ENCODE results near the gene ST13. TPM values are rescaled to one million over a fixed set of nuclear protein-coding genes. Genes with fewer than 3 reads are reported as not detected.

ST13 gene
- total RNA-seq, 1 experiment from 2014 or later: 136 TPM

DNA sequence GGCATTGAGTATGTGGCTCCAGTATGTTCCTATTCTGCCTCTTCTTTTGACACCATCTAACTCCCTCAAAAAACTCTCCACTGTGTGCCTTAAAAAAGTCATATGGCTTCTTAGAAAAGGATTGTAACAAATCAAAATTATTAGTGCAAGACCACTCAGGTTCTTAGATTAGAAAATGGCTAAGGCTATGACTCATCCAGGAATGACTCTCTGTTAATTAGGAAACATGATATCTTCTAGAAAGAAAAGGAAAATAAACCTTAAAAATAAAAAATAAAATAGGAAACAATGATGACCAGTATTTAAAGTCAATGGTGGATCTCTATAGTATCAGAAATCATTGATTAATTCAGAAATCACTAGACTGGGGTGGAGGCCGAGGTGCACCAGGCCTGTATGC, 59.0 kb downstream of the ST13 start:
- H4K20me1 ChIP-seq (ENCODE audit: low read length): no peaks in the 10 kb centered on the region
- no TSS peak for BruUV-seq (replicated peaks)
- H3K9me3 ChIP-seq (ENCODE audit: low read length): no peaks in the 10 kb centered on the region
- TF ChIP-seq EZH2 (IDR thresholded peaks at IDR 0.05; ENCODE audit: low read length, unreplicated experiment) (no peak), EZH2phosphoT487 (IDR thresholded peaks at IDR 0.05; ENCODE audit: borderline replicate concordance, low read length) (no peak)
- TF ChIP-seq, protein P1, sequence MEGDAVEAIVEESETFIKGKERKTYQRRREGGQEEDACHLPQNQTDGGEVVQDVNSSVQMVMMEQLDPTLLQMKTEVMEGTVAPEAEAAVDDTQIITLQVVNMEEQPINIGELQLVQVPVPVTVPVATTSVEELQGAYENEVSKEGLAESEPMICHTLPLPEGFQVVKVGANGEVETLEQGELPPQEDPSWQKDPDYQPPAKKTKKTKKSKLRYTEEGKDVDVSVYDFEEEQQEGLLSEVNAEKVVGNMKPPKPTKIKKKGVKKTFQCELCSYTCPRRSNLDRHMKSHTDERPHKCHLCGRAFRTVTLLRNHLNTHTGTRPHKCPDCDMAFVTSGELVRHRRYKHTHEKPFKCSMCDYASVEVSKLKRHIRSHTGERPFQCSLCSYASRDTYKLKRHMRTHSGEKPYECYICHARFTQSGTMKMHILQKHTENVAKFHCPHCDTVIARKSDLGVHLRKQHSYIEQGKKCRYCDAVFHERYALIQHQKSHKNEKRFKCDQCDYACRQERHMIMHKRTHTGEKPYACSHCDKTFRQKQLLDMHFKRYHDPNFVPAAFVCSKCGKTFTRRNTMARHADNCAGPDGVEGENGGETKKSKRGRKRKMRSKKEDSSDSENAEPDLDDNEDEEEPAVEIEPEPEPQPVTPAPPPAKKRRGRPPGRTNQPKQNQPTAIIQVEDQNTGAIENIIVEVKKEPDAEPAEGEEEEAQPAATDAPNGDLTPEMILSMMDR (conservative IDR thresholded peaks at IDR 0.05; ENCODE audit: low read depth, low read length): no peak
- H3K79me2 ChIP-seq (ENCODE audit: low read length): no peaks in the 10 kb centered on the region
- H3K9ac ChIP-seq (ENCODE audit: low read length): no peak overlapping the region
- H3F3A ChIP-seq (ENCODE audit: low read length, unreplicated experiment): no peaks in the 10 kb centered on the region
- intact Hi-C loops (cut with micrococcal nuclease): no loop called here
- H3K4me3 ChIP-seq (ENCODE audit: low read length): no peak overlapping the region
- ChIA-PET CTCF (no interaction called here), POLR2A (ENCODE audit: unreplicated experiment) (no interaction called here)
- H3K36me3 ChIP-seq (ENCODE audit: low read depth, low read length): no peaks in the 10 kb centered on the region
- DNase-seq: peak; percentile 12
- ATAC-seq: peak; percentile 48
- no peaks in the 10 kb centered on the region for H3K27me3 ChIP-seq (ENCODE audit: low read length)
- H2AFZ ChIP-seq (ENCODE audit: low read length): no peak overlapping the region
- no peak overlapping the region for H3K4me2 ChIP-seq (ENCODE audit: low read length)
- no peaks in the 10 kb centered on the region for H3K9me2 ChIP-seq (replicated peaks; ENCODE audit: low read length)
- H3K27ac ChIP-seq (ENCODE audit: low read length): no peak overlapping the region
- H3K4me1 ChIP-seq (ENCODE audit: insufficient read depth, low read length): peaks cover 7% of the 10 kb centered on the region; the same call in 1 of the 2 replicates

DNA sequence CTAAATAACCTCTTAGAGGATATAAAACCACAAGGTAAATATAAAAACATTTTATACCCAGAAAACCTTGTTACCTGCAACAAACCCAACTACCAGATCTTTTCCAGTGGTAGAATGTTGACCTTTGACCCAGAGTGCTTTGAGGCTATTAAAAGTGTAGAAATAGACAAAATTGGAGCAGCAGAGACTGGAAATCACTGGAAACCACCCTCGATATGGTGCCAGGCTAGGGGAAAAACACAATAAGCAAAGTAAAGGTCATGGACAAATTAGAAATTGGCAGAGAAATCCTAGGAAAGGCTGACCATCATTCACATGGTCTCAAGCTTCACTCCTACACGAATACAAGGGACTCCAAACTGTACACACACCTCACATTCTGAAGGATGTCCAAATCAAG, 64.0 kb downstream of the ST13 start:
- ATAC-seq (no peak), DNase-seq (no peak)
- no peaks in the 10 kb centered on the region for H3K9me3 ChIP-seq (ENCODE audit: low read length)
- no peaks in the 10 kb centered on the region for H3K79me2 ChIP-seq (ENCODE audit: low read length)
- CTCF ChIA-PET: no interaction called here
- no peak overlapping the region for H2AFZ ChIP-seq (ENCODE audit: low read length)
- H3K9me2 ChIP-seq (replicated peaks; ENCODE audit: low read length): no peaks in the 10 kb centered on the region
- H3K36me3 ChIP-seq (ENCODE audit: low read depth, low read length): peaks cover 5% of the 10 kb centered on the region; the same call in 1 of the 2 replicates
- H3K27ac ChIP-seq (ENCODE audit: low read length): no peak overlapping the region
- POLR2A ChIA-PET (ENCODE audit: unreplicated experiment): no interaction called here
- no peaks in the 10 kb centered on the region for H3K4me1 ChIP-seq (ENCODE audit: insufficient read depth, low read length)
- no peak overlapping the region for H3K4me2 ChIP-seq (ENCODE audit: low read length)
- no TSS peak for BruUV-seq (replicated peaks)
- TF ChIP-seq EZH2phosphoT487 (IDR thresholded peaks at IDR 0.05; ENCODE audit: borderline replicate concordance, low read length) (no peak), EZH2 (IDR thresholded peaks at IDR 0.05; ENCODE audit: low read length, unreplicated experiment) (no peak)
- TF ChIP-seq, protein P1 (conservative IDR thresholded peaks at IDR 0.05; ENCODE audit: low read depth, low read length): no peak
- no peak overlapping the region for H3K9ac ChIP-seq (ENCODE audit: low read length)
- no peak overlapping the region for H3K4me3 ChIP-seq (ENCODE audit: low read length)
- H3F3A ChIP-seq (ENCODE audit: low read length, unreplicated experiment): no peaks in the 10 kb centered on the region
- intact Hi-C loops (cut with micrococcal nuclease): no loop called here
- H4K20me1 ChIP-seq (ENCODE audit: low read length): no peaks in the 10 kb centered on the region
- H3K27me3 ChIP-seq (ENCODE audit: low read length): no peaks in the 10 kb centered on the region

DNA sequence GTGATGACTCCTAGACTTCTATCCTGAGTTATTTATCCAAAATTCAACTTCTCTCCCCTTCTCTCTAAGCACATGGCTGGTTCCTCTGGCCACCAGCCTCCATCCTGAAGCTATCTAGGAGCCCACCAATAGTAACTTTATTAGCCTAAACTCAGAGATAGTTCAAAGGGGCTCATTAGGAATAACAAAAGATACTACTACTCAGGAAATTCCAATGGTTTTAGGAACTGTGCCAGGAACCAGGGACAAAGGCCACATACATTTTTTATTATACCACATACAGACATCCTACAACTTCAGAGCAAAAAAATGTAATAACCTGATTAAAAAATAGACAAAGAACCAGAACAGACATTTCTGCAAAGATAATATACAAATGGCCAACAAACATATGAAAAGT, 65.2 kb downstream of the ST13 start:
- no peak overlapping the region for H2AFZ ChIP-seq (ENCODE audit: low read length)
- H3K9ac ChIP-seq (ENCODE audit: low read length): no peak overlapping the region
- CTCF ChIA-PET: no interaction called here
- no peaks in the 10 kb centered on the region for H3K9me3 ChIP-seq (ENCODE audit: low read length)
- no TSS peak for BruUV-seq (replicated peaks)
- H4K20me1 ChIP-seq (ENCODE audit: low read length): no peaks in the 10 kb centered on the region
- no peaks in the 10 kb centered on the region for H3K4me1 ChIP-seq (ENCODE audit: insufficient read depth, low read length)
- no peak overlapping the region for H3K27ac ChIP-seq (ENCODE audit: low read length)
- H3K79me2 ChIP-seq (ENCODE audit: low read length): no peaks in the 10 kb centered on the region
- no peak overlapping the region for H3K4me3 ChIP-seq (ENCODE audit: low read length)
- POLR2A ChIA-PET (ENCODE audit: unreplicated experiment): no interaction called here
- ATAC-seq: no peak
- H3K9me2 ChIP-seq (replicated peaks; ENCODE audit: low read length): no peaks in the 10 kb centered on the region
- H3K27me3 ChIP-seq (ENCODE audit: low read length): no peaks in the 10 kb centered on the region
- TF ChIP-seq, protein P1 (conservative IDR thresholded peaks at IDR 0.05; ENCODE audit: low read depth, low read length): no peak
- TF ChIP-seq EZH2phosphoT487 (IDR thresholded peaks at IDR 0.05; ENCODE audit: borderline replicate concordance, low read length) (no peak), EZH2 (IDR thresholded peaks at IDR 0.05; ENCODE audit: low read length, unreplicated experiment) (no peak)
- DNase-seq: no peak
- H3K36me3 ChIP-seq (ENCODE audit: low read depth, low read length): peaks cover 5% of the 10 kb centered on the region; the same call in 1 of the 2 replicates
- no peaks in the 10 kb centered on the region for H3F3A ChIP-seq (ENCODE audit: low read length, unreplicated experiment)
- intact Hi-C loops (cut with micrococcal nuclease): no loop called here
- no peak overlapping the region for H3K4me2 ChIP-seq (ENCODE audit: low read length)

All from PC-3 (cell line).